Type B pancreatic cell (in vitro differentiated cells): ENCODE results near the gene VPS54. TPM values are rescaled to one million over a fixed set of nuclear protein-coding genes. Genes with fewer than 3 reads are reported as not detected.

Experiments used
- DNase-seq: peaks from one replicate; pipeline ENCODE4 v3.0.0; 2021; ENCODE audit warnings: mixed read lengths; ENCODE audit not compliant: unreplicated experiment; ENCODE audit errors: extremely low spot score
- H3K27ac Mint-ChIP-seq: 2 replicates; pipeline ENCODE4 v1.8.0; 2021; ENCODE audit warnings: mild to moderate bottlenecking, mixed read lengths
- H3K27me3 Mint-ChIP-seq: 2 replicates; pipeline ENCODE4 v1.8.0; 2021; ENCODE audit warnings: mixed read lengths
- H3K36me3 Mint-ChIP-seq: 2 replicates; pipeline ENCODE4 v1.8.0; 2021; ENCODE audit warnings: mixed read lengths
- H3K4me1 Mint-ChIP-seq: one replicate; pipeline ENCODE4 v1.8.0; 2021; ENCODE audit warnings: mixed read lengths; ENCODE audit not compliant: unreplicated experiment
- H3K4me3 Mint-ChIP-seq: 2 replicates; pipeline ENCODE4 v1.8.0; 2021; ENCODE audit warnings: mild to moderate bottlenecking, mixed read lengths
- H3K9me3 Mint-ChIP-seq: 2 replicates; pipeline ENCODE4 v1.8.0; 2021; ENCODE audit warnings: mixed read lengths
- total RNA-seq: library from RNA; stranded (reverse); gene quantifications from 2 replicates; pipeline ENCODE4 v1.2.1, GENCODE V29; 2021; ENCODE audit warnings: low replicate concordance
- TF ChIP-seq, protein P1 (sequence below): fragments of 200-600 bp; sonication (generic); conservative IDR thresholded peaks from 2 replicates; pipeline ENCODE4 v1.5.0; 2021; ENCODE audit warnings: antibody characterized with exemption, mild to moderate bottlenecking

Gene VPS54
- total RNA-seq, 1 donor from 2014 or later: 23.3 TPM

GRCh38 chr2:63844616-63845015 lies 174.6 kb downstream of the VPS54 start:
- Mint-ChIP-seq H3K27me3 (no peaks in the 10 kb centered on the region), H3K9me3 (peaks cover 7% of the 10 kb centered on the region), H3K4me3 (peak overlapping the region; percentile 78), H3K27ac (peak overlapping the region; percentile 52), H3K4me1 (peaks cover 44% of the 10 kb centered on the region), H3K36me3 (peaks cover 13% of the 10 kb centered on the region)
- DNase-seq: no peak
- TF ChIP-seq, protein P1, sequence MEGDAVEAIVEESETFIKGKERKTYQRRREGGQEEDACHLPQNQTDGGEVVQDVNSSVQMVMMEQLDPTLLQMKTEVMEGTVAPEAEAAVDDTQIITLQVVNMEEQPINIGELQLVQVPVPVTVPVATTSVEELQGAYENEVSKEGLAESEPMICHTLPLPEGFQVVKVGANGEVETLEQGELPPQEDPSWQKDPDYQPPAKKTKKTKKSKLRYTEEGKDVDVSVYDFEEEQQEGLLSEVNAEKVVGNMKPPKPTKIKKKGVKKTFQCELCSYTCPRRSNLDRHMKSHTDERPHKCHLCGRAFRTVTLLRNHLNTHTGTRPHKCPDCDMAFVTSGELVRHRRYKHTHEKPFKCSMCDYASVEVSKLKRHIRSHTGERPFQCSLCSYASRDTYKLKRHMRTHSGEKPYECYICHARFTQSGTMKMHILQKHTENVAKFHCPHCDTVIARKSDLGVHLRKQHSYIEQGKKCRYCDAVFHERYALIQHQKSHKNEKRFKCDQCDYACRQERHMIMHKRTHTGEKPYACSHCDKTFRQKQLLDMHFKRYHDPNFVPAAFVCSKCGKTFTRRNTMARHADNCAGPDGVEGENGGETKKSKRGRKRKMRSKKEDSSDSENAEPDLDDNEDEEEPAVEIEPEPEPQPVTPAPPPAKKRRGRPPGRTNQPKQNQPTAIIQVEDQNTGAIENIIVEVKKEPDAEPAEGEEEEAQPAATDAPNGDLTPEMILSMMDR: no peak

- Mint-ChIP-seq H3K36me3 (peaks cover 13% of the 10 kb centered on the region), H3K4me1 (peaks cover 38% of the 10 kb centered on the region), H3K27ac (peak overlapping the region; percentile 52), H3K4me3 (peak overlapping the region; percentile 78), H3K9me3 (peaks cover 7% of the 10 kb centered on the region), H3K27me3 (no peaks in the 10 kb centered on the region)
- TF ChIP-seq, protein P1: no peak
- no peak for DNase-seq
Observed at GRCh38 chr2:63843791-63844190, 175.4 kb downstream of the VPS54 start.

DNA sequence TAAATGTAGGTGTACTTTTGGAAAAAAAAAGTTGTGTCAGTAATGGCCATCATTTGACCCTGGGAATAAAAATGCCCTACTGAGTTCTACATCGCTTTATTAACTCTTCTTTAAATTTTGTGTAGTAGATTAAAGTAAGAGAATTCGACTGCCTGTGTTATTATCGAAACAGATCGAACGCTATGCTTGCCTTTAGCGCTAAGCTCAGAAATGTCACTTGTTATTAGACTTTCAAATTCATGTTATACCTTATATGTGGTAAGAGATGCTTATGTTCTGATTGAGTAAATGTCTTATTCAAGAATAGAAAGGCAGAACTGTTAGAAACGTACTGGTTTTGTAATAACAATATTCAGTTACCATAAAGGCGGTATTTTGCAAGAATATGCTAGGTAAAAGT lies 176.1 kb downstream of the VPS54 start:
- peak overlapping the region; percentile 99 for H3K27ac Mint-ChIP-seq
- H3K27me3 Mint-ChIP-seq: no peaks in the 10 kb centered on the region
- DNase-seq: no peak
- H3K36me3 Mint-ChIP-seq: peaks cover 13% of the 10 kb centered on the region
- H3K9me3 Mint-ChIP-seq: peaks cover 7% of the 10 kb centered on the region
- TF ChIP-seq, protein P1: no peak
- H3K4me1 Mint-ChIP-seq: peaks cover 38% of the 10 kb centered on the region
- H3K4me3 Mint-ChIP-seq: peak overlapping the region; percentile 97

DNA sequence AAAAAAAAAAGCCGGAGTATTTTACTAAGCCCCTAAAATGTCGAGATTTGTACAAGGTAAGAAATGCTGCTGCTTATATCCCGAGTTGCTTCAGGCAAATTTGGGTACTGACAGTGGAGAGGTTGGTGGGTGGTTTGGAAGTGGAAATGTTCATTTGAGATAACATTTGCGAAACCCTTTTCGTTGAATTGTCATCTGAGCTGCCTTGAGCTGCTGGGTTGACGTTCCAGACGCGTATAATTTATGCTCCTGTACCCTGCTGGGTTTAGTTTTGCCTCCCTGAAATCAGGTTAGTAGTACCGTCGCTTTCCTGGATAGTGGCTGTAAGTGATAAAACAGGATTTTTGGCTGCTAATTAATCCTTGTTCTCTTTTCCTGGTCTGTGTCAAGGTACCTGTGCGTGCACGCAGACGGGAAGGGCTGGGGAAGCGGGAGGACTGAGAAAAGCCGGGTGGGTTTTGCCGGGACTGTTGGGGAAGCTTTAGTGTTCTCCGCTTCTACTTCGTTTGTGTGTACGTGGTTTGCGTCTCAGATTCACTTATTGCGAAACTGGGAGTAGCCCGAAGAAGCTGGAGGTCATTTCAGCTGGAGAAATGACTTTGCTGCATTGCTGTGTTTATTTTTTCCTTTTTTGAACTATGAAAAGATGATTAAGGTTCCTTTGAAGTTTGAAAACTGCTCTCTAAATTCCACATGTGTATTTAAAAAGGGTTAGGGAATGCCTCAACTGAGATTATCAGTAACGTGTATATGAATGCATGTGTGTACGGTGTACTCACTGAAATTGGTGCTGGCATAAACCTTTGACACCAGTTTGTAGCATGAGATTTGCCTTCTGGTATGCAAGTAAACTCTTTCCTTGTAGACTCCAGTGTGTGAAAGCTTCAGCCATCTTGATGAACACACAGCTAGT lies 176.8 kb downstream of the VPS54 start:
- peaks cover 3% of the 10 kb centered on the region for H3K9me3 Mint-ChIP-seq
- TF ChIP-seq, protein P1: no peak
- no peaks in the 10 kb centered on the region for H3K27me3 Mint-ChIP-seq
- peak overlapping the region; percentile 99 for H3K27ac Mint-ChIP-seq
- DNase-seq: no peak
- peaks cover 35% of the 10 kb centered on the region for H3K4me1 Mint-ChIP-seq
- H3K36me3 Mint-ChIP-seq: peaks cover 10% of the 10 kb centered on the region
- peak overlapping the region; percentile 97 for H3K4me3 Mint-ChIP-seq

Other genes with a start within 250 kb of the VPS54 start
- gene UGP2, start 177.5 kb downstream of the VPS54 start, total RNA-seq: 76.6 and 113 TPM in 2 replicates
- 57.5 and 58.2 TPM in 2 replicates for gene PELI1, start 125.0 kb upstream of the VPS54 start, total RNA-seq